Stimulated activated CD8-positive, alpha-beta memory T cell treated with anti-CD3 and anti-CD28 coated beads, Interleukin-4, amount 100 ng/mL, for 48 hours (primary cell): ENCODE data around the gene HOXA2.

Experiments used
- DNase-seq: peaks from one replicate; pipeline ENCODE4 v3.0.0-alpha.2; 2020

HOXA2 gene

GRCh38 chr7:27097686-27098577 is 4.6 kb downstream of the HOXA2 start:
- no peak for DNase-seq

- DNase-seq: no peak
These were observed 5.5 kb downstream of the HOXA2 start for GRCh38 chr7:27096768-27097514.

GRCh38 chr7:27095897-27096767 is 6.4 kb downstream of the HOXA2 start, which contains the start of gene HOXA1:
HOXA1 (minus strand) TSS chr7:27096000; CDS start chr7:27095912, 88 bp downstream.
- DNase-seq: peak; percentile 80

GRCh38 chr7:27095050-27095896 is 7.2 kb downstream of the HOXA2 start:
- no peak for DNase-seq

GRCh38 chr7:27094304-27095049 is 8.0 kb downstream of the HOXA2 start:
- no peak for DNase-seq

- no peak for DNase-seq
These were observed 9.1 kb downstream of the HOXA2 start for GRCh38 chr7:27093184-27093895.

- DNase-seq: no peak
These were observed 9.7 kb downstream of the HOXA2 start for GRCh38 chr7:27092819-27093110.

GRCh38 chr7:27091941-27092818 is 10.3 kb downstream of the HOXA2 start:
- DNase-seq: no peak

GRCh38 chr7:27091105-27091504 is 11.4 kb downstream of the HOXA2 start:
- DNase-seq: no peak

GRCh38 chr7:27088002-27088922 is 14.2 kb downstream of the HOXA2 start:
- no peak for DNase-seq

GRCh38 chr7:27083646-27084045 is 18.8 kb downstream of the HOXA2 start:
- DNase-seq: no peak

- DNase-seq: no peak
These were observed 20.3 kb downstream of the HOXA2 start for GRCh38 chr7:27082171-27082570.

GRCh38 chr7:27080844-27081436 is 21.5 kb downstream of the HOXA2 start:
- no peak for DNase-seq

- no peak for DNase-seq
These were observed 23.1 kb downstream of the HOXA2 start for GRCh38 chr7:27079234-27079975.

- no peak for DNase-seq
These were observed 23.8 kb downstream of the HOXA2 start for GRCh38 chr7:27078616-27079233.

GRCh38 chr7:27073076-27073475 is 29.4 kb downstream of the HOXA2 start:
- DNase-seq: no peak
